H1 (cell line): ENCODE results near the gene SLC6A19. TPM values are rescaled to one million over a fixed set of nuclear protein-coding genes. Genes with fewer than 3 reads are reported as not detected.

Experiments used
- CTCF ChIA-PET: fragments of 300-600 bp; sonication (Branson Sonifier 250); formaldehyde crosslinking; loops from one replicate; lab custom pipeline; 2021; ENCODE audit not compliant: partially characterized antibody; lab: Charles Lee
- POLR2A ChIA-PET: fragments of 300-600 bp; sonication (Branson Sonifier 250); formaldehyde crosslinking; loops from one replicate; lab custom pipeline; 2021; ENCODE audit warnings: inconsistent platforms; ENCODE audit not compliant: partially characterized antibody; lab: Charles Lee
- DNase-seq, 2 experiments: peaks; one replicate each; pipeline versions ENCODE4 v3.0.0 to v3.0.0-alpha.2; 2010 to 2022; ENCODE audit warnings: low spot score in 2 of 2, low read depth in 1 of 2, mixed read lengths in 1 of 2
- FAIRE-seq: peaks from 2 replicates; lab custom pipeline; 2011; peaks lifted over from hg19 to GRCh38; lab: Jason Lieb, UNC
- H2AFZ ChIP-seq: 2 replicates; pipeline ENCODE4 v1.8.1; 2012; ENCODE audit warnings: low read length, inconsistent platforms
- H2AK5ac ChIP-seq: 2 replicates; pipeline ENCODE4 v1.6.1; 2013; ENCODE audit warnings: low read depth, low read length
- H2BK120ac ChIP-seq: replicated peaks from 2 replicates; pipeline ENCODE3; 2013; ENCODE audit warnings: low read depth, low read length, inconsistent platforms
- H2BK12ac ChIP-seq: 2 replicates; pipeline ENCODE4 v1.6.1; 2013; ENCODE audit warnings: low read depth, low read length
- H2BK15ac ChIP-seq: 2 replicates; pipeline ENCODE4 v1.6.1; 2013; ENCODE audit warnings: low read length
- H2BK20ac ChIP-seq: 2 replicates; pipeline ENCODE4 v1.6.1; 2013; ENCODE audit warnings: low read length
- H2BK5ac ChIP-seq: 2 replicates; pipeline ENCODE4 v1.6.1; 2013; ENCODE audit warnings: low read depth, low read length
- H3K14ac ChIP-seq: 2 replicates; pipeline ENCODE4 v1.6.1; 2013; ENCODE audit warnings: inconsistent platforms; ENCODE audit not compliant: insufficient read length
- H3K18ac ChIP-seq: 2 replicates; pipeline ENCODE4 v1.6.1; 2013; ENCODE audit warnings: low read length; ENCODE audit errors: extremely low read depth
- H3K23ac ChIP-seq: 2 replicates; pipeline ENCODE4 v1.6.1; 2013; ENCODE audit warnings: inconsistent platforms; ENCODE audit not compliant: insufficient read length
- H3K23me2 ChIP-seq: 2 replicates; pipeline ENCODE4 v1.6.1; 2013; ENCODE audit warnings: low read depth, low read length
- H3K27ac ChIP-seq: 2 replicates; pipeline ENCODE4 v1.6.1; 2011; ENCODE audit warnings: low read depth, low read length, inconsistent platforms
- H3K27me3 ChIP-seq, 4 experiments: replicated peaks in 1 of 4; 1 replicate in 1 of 4; 2 replicates in 3 of 4; pipeline versions ENCODE4 v1.6.1 to v1.8.1; 2011 to 2013; ENCODE audit warnings: low read length in 3 of 4, mild to moderate bottlenecking in 3 of 4, inconsistent platforms in 2 of 4, mixed read lengths in 2 of 4, moderate library complexity in 1 of 4; ENCODE audit not compliant: control insufficient read depth in 3 of 4, insufficient read depth in 3 of 4; ENCODE audit errors: extremely low read depth in 1 of 4
- H3K36me3 ChIP-seq, 4 experiments: 2 replicates each; pipeline versions ENCODE4 v1.6.1 to v1.8.1; 2011 to 2013; ENCODE audit warnings: mild to moderate bottlenecking in 4 of 4, low read length in 3 of 4, moderate library complexity in 2 of 4, control low read depth in 1 of 4, inconsistent platforms in 1 of 4; ENCODE audit not compliant: insufficient read depth in 4 of 4, control insufficient read depth in 2 of 4
- H3K4ac ChIP-seq: replicated peaks from 2 replicates; pipeline ENCODE3; 2013; ENCODE audit warnings: low read length, low read depth, mixed read lengths, inconsistent platforms; ENCODE audit not compliant: insufficient read length
- H3K4me1 ChIP-seq, 4 experiments: replicated peaks in 1 of 4; 1 replicate in 1 of 4; 2 replicates in 3 of 4; pipeline versions ENCODE4 v1.6.1 to v1.8.1; 2011 to 2013; ENCODE audit warnings: low read length in 3 of 4, inconsistent platforms in 2 of 4, mixed read lengths in 1 of 4; ENCODE audit not compliant: insufficient read depth in 4 of 4, control insufficient read depth in 3 of 4
- H3K4me2 ChIP-seq, 2 experiments: 2 replicates each; pipeline versions ENCODE4 v1.6.1 to v1.8.1; 2011 to 2013; ENCODE audit warnings: low read depth in 2 of 2, low read length in 2 of 2, control low read depth in 1 of 2, inconsistent platforms in 1 of 2, mild to moderate bottlenecking in 1 of 2; ENCODE audit not compliant: insufficient read depth in 1 of 2
- H3K4me3 ChIP-seq, 4 experiments: fragments of 200-600, 300-600 bp in 1 of 4; sonication (generic), shearing (Covaris generic), sonication (Bioruptor Twin) in 1 of 4; 2 replicates each; pipeline versions ENCODE4 v1.5.1 to v1.8.1; 2011 to 2016; ENCODE audit warnings: low read length in 4 of 4, low read depth in 3 of 4, control low read depth in 2 of 4, inconsistent platforms in 2 of 4, mild to moderate bottlenecking in 2 of 4, mixed read lengths in 1 of 4, moderate library complexity in 1 of 4; ENCODE audit not compliant: insufficient read depth in 2 of 4; ENCODE audit errors: extremely low read depth in 1 of 4
- H3K56ac ChIP-seq: replicated peaks from 2 replicates; pipeline ENCODE3; 2013; ENCODE audit warnings: low read depth, mild to moderate bottlenecking, mixed read lengths, low read length, inconsistent platforms; ENCODE audit not compliant: insufficient read length
- H3K79me1 ChIP-seq: 2 replicates; pipeline ENCODE4 v1.6.1; 2013; ENCODE audit warnings: low read depth, low read length, control low read depth
- H3K79me2 ChIP-seq, 2 experiments: 2 replicates each; pipeline versions ENCODE4 v1.6.1 to v1.8.1; 2012 to 2013; ENCODE audit warnings: low read length in 2 of 2, mild to moderate bottlenecking in 2 of 2, inconsistent platforms in 1 of 2; ENCODE audit not compliant: insufficient read depth in 2 of 2, control insufficient read depth in 1 of 2
- H3K9ac ChIP-seq, 4 experiments: replicated peaks in 1 of 4; 1 replicate in 1 of 4; 2 replicates in 3 of 4; pipeline versions ENCODE4 v1.6.1 to v1.8.1; 2011 to 2013; ENCODE audit warnings: low read depth in 3 of 4, low read length in 3 of 4, control low read depth in 2 of 4, mild to moderate bottlenecking in 2 of 4, moderate library complexity in 2 of 4, inconsistent platforms in 1 of 4; ENCODE audit errors: extremely low read depth in 1 of 4
- H3K9me3 ChIP-seq, 2 experiments: 2 replicates each; pipeline versions ENCODE4 v1.6.1 to v1.8.1; 2012 to 2013; ENCODE audit warnings: mild to moderate bottlenecking in 2 of 2, moderate library complexity in 2 of 2, control low read depth in 1 of 2, inconsistent platforms in 1 of 2, low read depth in 1 of 2, low read length in 1 of 2, mixed read lengths in 1 of 2; ENCODE audit not compliant: insufficient read depth in 2 of 2
- H4K20me1 ChIP-seq, 2 experiments: replicated peaks in 1 of 2; 2 replicates each; pipeline versions ENCODE3 to v1.8.1; 2011 to 2013; ENCODE audit warnings: inconsistent platforms in 2 of 2, low read length in 2 of 2, mild to moderate bottlenecking in 1 of 2; ENCODE audit not compliant: insufficient read depth in 2 of 2, control insufficient read depth in 1 of 2
- H4K5ac ChIP-seq: 2 replicates; pipeline ENCODE4 v1.6.1; 2013; ENCODE audit warnings: low read length, low read depth, mixed read lengths, inconsistent platforms; ENCODE audit not compliant: insufficient read length
- H4K8ac ChIP-seq: 2 replicates; pipeline ENCODE4 v1.8.0; 2013; ENCODE audit warnings: mild to moderate bottlenecking, moderate library complexity, low read length, inconsistent platforms; ENCODE audit not compliant: insufficient read depth; ENCODE audit errors: extremely low read depth
- H4K91ac ChIP-seq: replicated peaks from 2 replicates; pipeline ENCODE3; 2013; ENCODE audit warnings: low read length, mixed read lengths, inconsistent platforms; ENCODE audit not compliant: insufficient read length
- ASH2L ChIP-seq: fragments of 200-600, 300-600 bp; sonication (generic); IDR thresholded peaks from one replicate; pipeline ENCODE4 v1.7.1; 2017; ENCODE audit warnings: low read length
- CBX5 ChIP-seq: fragments of 300-800, 300-1000 bp; sonication (generic); IDR thresholded peaks from 2 replicates; pipeline ENCODE4 v1.7.1; 2016; ENCODE audit warnings: antibody characterized with exemption, low read length, low read depth
- CHD1 ChIP-seq: IDR thresholded peaks from 2 replicates; pipeline ENCODE4 v1.6.1; 2012; ENCODE audit warnings: low read depth, low read length, improper control_type of control experiment
- CREB1 ChIP-seq: IDR thresholded peaks from 2 replicates; pipeline ENCODE4 v1.6.1; 2012; ENCODE audit warnings: inconsistent platforms
- EZH2 ChIP-seq: fragments of 200-600 bp; sonication (generic); IDR thresholded peaks from 2 replicates; pipeline ENCODE4 v1.7.1; 2012; ENCODE audit warnings: low read depth, mild to moderate bottlenecking, moderate library complexity, low read length, inconsistent platforms; ENCODE audit not compliant: severe bottlenecking
- GABPA ChIP-seq: IDR thresholded peaks from 2 replicates; pipeline ENCODE4 v1.6.1; 2011; ENCODE audit warnings: mild to moderate bottlenecking, low read length, moderate library complexity, borderline replicate concordance; ENCODE audit not compliant: insufficient read depth
- GTF2F1 ChIP-seq: IDR thresholded peaks from 2 replicates; pipeline ENCODE4 v1.6.1; 2012; ENCODE audit warnings: low read depth, low read length, improper control_type of control experiment, borderline replicate concordance
- KDM1A ChIP-seq: fragments of 200-600, 300-600 bp; sonication (generic); IDR thresholded peaks from 2 replicates; pipeline ENCODE4 v1.7.1; 2016; ENCODE audit warnings: mild to moderate bottlenecking, low read length, borderline replicate concordance
- NANOG ChIP-seq: IDR thresholded peaks from 2 replicates; pipeline ENCODE4 v1.6.1; 2011; ENCODE audit warnings: low read length, low read depth, mild to moderate bottlenecking, inconsistent platforms; ENCODE audit not compliant: insufficient read depth, poor library complexity, severe bottlenecking
- SIRT6 ChIP-seq: IDR thresholded peaks from one replicate; pipeline ENCODE4 v1.7.1; 2012; ENCODE audit warnings: low read length, inconsistent platforms
- TAF1 ChIP-seq: IDR thresholded peaks from 2 replicates; pipeline ENCODE4 v1.6.1; 2011; ENCODE audit warnings: mild to moderate bottlenecking, low read depth, low read length
- TCF12 ChIP-seq: IDR thresholded peaks from 2 replicates; pipeline ENCODE4 v1.6.1; 2011; ENCODE audit warnings: low read depth, mild to moderate bottlenecking, low read length
- ZNF274 ChIP-seq: IDR thresholded peaks from 2 replicates; pipeline ENCODE4 v1.7.0; 2012; ENCODE audit warnings: low read length, borderline replicate concordance; ENCODE audit errors: extremely low read depth
- WGBS, 2 experiments: shearing (Covaris generic) in 1 of 2; methylation state at CpG; one replicate each; pipeline versions ENCODE4 v1.1.6 to v1.1.7; 2013 to 2015; ENCODE audit warnings: low lambda C conversion rate in 2 of 2, mixed read lengths in 2 of 2, inconsistent platforms in 1 of 2, low coverage in 1 of 2, missing lambda C conversion rate in 1 of 2; ENCODE audit not compliant: insufficient replicate concordance in 2 of 2, insufficient coverage in 1 of 2, insufficient read length in 1 of 2; ENCODE audit errors: extremely low coverage in 1 of 2, missing lambda C conversion rate in 1 of 2; 5-methylcytosine and 5-hydroxymethylcytosine counted together
- polyA plus RNA-seq, 7 experiments: library from polyadenylated mRNA; depleted of rRNA in 3 of 7; stranded (reverse) in 5 of 7; unstranded in 2 of 7; fragments of >200 nt in 5 of 7; fragments of 200-250 nt in 2 of 7; gene quantifications; 1 replicate in 5 of 7; 2 replicates in 1 of 7; 4 replicates in 1 of 7; pipeline versions ENCODE4 v1.2.1 to v1.2.3, GENCODE V29; 2011 to 2013; ENCODE audit warnings: missing spikeins in 2 of 7, mixed read lengths in 2 of 7
- total RNA-seq: library from RNA; stranded (reverse); fragmentation: NEBNext Ultra II Directional; extraction: Animal tissue kit (Norgen Biotek cat#: 25700); gene quantifications from 2 replicates; pipeline ENCODE4 v1.2.1, GENCODE V29; 2021
- TF ChIP-seq, protein P1 (sequence below): IDR thresholded peaks from 2 replicates; pipeline ENCODE4 v1.6.1; 2011; ENCODE audit warnings: low read depth, mild to moderate bottlenecking, low read length; ENCODE audit not compliant: insufficient read depth

Gene SLC6A19
- total and polyA plus RNA-seq, 2 of the 8 experiments (the other 6 are each of a cell fraction or from before 2014, with no cell fraction given), result 0.02 TPM; not detected in 1

DNA sequence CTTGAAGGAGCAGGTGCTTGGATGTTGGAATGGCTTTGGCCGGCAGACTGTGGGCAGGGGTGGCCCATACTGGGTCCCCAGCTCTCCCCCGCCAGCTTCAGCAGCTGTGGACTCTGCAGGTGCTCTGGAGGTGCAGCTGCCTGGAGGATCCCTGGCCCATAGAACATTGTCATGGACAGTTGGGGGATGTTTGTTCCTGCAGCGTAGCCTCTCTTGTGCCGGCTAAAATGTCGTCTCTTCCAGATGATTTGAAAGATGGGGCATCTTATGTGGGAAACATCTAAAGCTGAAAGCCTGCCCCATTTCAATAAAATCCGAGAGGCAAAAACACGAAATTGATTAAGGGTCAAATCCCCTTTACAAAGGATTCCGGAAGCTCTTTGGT lies 13.5 kb upstream of the SLC6A19 start:
- H2BK20ac ChIP-seq, result no peak overlapping the region
- no peak overlapping the region for H2BK5ac ChIP-seq
- H3K56ac ChIP-seq, result no peak overlapping the region
- no peak overlapping the region for H3K14ac ChIP-seq
- peaks cover 0 to 3% (median 0%) of the 10 kb centered on the region in 4 experiments; a peak in 1 of 7 replicates for H3K4me1 ChIP-seq
- no peak overlapping the region for H3K4ac ChIP-seq
- H3K9ac ChIP-seq, result no peak overlapping the region
- H3K4me3 ChIP-seq, result no peak overlapping the region
- no peak overlapping the region for H2AK5ac ChIP-seq
- no peak overlapping the region for H2BK15ac ChIP-seq
- no peak overlapping the region for H3K18ac ChIP-seq
- no peak for DNase-seq
- ChIA-PET POLR2A (no interaction called here), CTCF (interaction anchor here (0.7 to 1.4 kb wide), 3 partner anchors 14 to 20 kb away, joined by 3 to 4 read pairs (median 3); no protein-coding TSS in a partner anchor)
- no peak overlapping the region for H3K4me2 ChIP-seq
- H3K36me3 ChIP-seq, result no peaks in the 10 kb centered on the region
- H2AFZ ChIP-seq, result no peak overlapping the region
- H2BK12ac ChIP-seq, result no peak overlapping the region
- no peaks in the 10 kb centered on the region for H3K79me1 ChIP-seq
- no peak overlapping the region for H3K23ac ChIP-seq
- H3K9me3 ChIP-seq, result peaks cover 0 to 3% of the 10 kb centered on the region in 2 experiments; a peak in 1 of 4 replicates
- no peak overlapping the region for H4K8ac ChIP-seq
- TF ChIP-seq KDM1A, result no peak
- no peak for TF ChIP-seq TAF1
- no peak for TF ChIP-seq NANOG
- TF ChIP-seq ASH2L, result no peak
- no peak for TF ChIP-seq SIRT6
- TF ChIP-seq GABPA, result no peak
- TF ChIP-seq ZNF274, result no peak
- TF ChIP-seq CHD1, result no peak
- no peak for TF ChIP-seq GTF2F1
- no peak for TF ChIP-seq CREB1
- no peak for TF ChIP-seq CBX5
- TF ChIP-seq, protein P1, sequence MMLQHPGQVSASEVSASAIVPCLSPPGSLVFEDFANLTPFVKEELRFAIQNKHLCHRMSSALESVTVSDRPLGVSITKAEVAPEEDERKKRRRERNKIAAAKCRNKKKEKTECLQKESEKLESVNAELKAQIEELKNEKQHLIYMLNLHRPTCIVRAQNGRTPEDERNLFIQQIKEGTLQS, result no peak
- no peak for TF ChIP-seq EZH2
- no peak for TF ChIP-seq TCF12
- peaks cover 2% of the 10 kb centered on the region; the same call in 1 of the 2 replicates for H3K23me2 ChIP-seq
- H3K27me3 ChIP-seq, result no peaks in the 10 kb centered on the region
- H4K20me1 ChIP-seq, result no peaks in the 10 kb centered on the region
- no peak overlapping the region for H3K27ac ChIP-seq
- H4K91ac ChIP-seq, result no peak overlapping the region
- no peak for FAIRE-seq
- no peak overlapping the region for H2BK120ac ChIP-seq
- WGBS, 2 experiments, result 85% methylated on average over 8 of the region's 8 CpGs; no CpG with 5 or more reads in 1 of the 2 experiments
- H4K5ac ChIP-seq, result no peak overlapping the region
- no peaks in the 10 kb centered on the region for H3K79me2 ChIP-seq
